Measurements from ENCODE around the gene GCLM. TPM values are rescaled to one million over a fixed set of nuclear protein-coding genes. Genes with fewer than 3 reads are reported as not detected.

The GCLM gene
- total RNA-seq, 1 experiment from 2014 or later, result 28.9 TPM

DNA sequence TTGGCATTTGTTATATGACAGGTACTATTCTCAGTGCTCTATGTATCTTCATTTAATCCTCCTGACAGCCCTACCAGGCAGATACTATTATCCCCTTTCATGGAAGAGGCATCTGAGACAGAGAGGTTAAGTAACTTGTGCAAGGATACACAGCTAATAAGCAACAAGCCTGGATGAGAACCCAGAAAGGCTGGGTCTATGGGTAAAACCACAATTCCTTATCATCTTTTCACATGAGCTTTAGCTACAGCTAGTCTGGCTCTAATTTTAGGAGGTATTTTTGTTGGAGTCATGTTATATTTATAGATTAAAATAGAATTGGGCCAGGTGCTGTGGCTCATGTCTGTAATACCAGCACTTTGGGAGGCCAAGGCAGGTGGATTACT is 57.9 kb downstream of the GCLM start:
- H3K27me3 ChIP-seq (ENCODE audit: insufficient read depth, low read length), result no peaks in the 10 kb centered on the region
- ChIA-PET RAD21 (ENCODE audit: low non-redundant PET in 1 of 2, low total read pairs in 2 of 2, uncharacterized antibody in 2 of 2, unreplicated experiment in 2 of 2) (interaction anchor here in 1 of 2 experiments (1.1 kb wide), 1 partner anchor 222 kb away, joined by 4 read pairs; no protein-coding TSS in a partner anchor), CTCF (interaction anchor here (1.4 to 1.6 kb wide), 2 partner anchors 222 to 547 kb away, joined by 3 to 5 read pairs; no protein-coding TSS in a partner anchor), POLR2A (no interaction called here)
- no peak overlapping the region for H3K9ac ChIP-seq (ENCODE audit: low read length)
- H2AFZ ChIP-seq (ENCODE audit: low read depth, low read length, poor library complexity, severe bottlenecking), result no peak overlapping the region
- intact Hi-C loops (cut with micrococcal nuclease), result no loop called here
- H3K9me3 ChIP-seq (ENCODE audit: control insufficient read depth in 1 of 2, insufficient read depth in 1 of 2, low read depth in 1 of 2, low read length in 2 of 2), result no peaks in the 10 kb centered on the region
- BruUV-seq (replicated peaks), result no TSS peak
- no peak overlapping the region for H3K4me2 ChIP-seq (ENCODE audit: low read length)
- no peaks in the 10 kb centered on the region for H4K20me1 ChIP-seq (ENCODE audit: insufficient read depth)
- H3K27ac ChIP-seq (ENCODE audit: low read depth, low read length), result no peak overlapping the region
- DNase-seq (ENCODE audit: low read depth, low spot score), result no peak
- TF ChIP-seq CBX3 (IDR thresholded peaks at IDR 0.05; ENCODE audit: low read depth) (no peak), FOSL1 (IDR thresholded peaks at IDR 0.05; ENCODE audit: low read depth) (no peak), SIN3A (IDR thresholded peaks at IDR 0.05; ENCODE audit: low read depth) (no peak), ZFX (IDR thresholded peaks at IDR 0.05) (no peak), EGR1 (IDR thresholded peaks at IDR 0.05; ENCODE audit: low read depth) (no peak), RAD21 (IDR thresholded peaks at IDR 0.05; ENCODE audit: low read depth) (no peak), ZNF274 (IDR thresholded peaks at IDR 0.05; ENCODE audit: low read depth, low read length) (no peak), POLR2A (IDR thresholded peaks at IDR 0.05; ENCODE audit: borderline replicate concordance, extremely low read depth, insufficient read depth, insufficient read length) (no peak), SP1 (IDR thresholded peaks at IDR 0.05; ENCODE audit: low read depth) (no peak), EZH2phosphoT487 (IDR thresholded peaks at IDR 0.05; ENCODE audit: borderline replicate concordance) (no peak), ELF1 (IDR thresholded peaks at IDR 0.05; ENCODE audit: borderline replicate concordance, low read depth) (no peak), YY1 (IDR thresholded peaks at IDR 0.05; ENCODE audit: extremely low read depth, insufficient replicate concordance, low read depth, low read length) (no peak), SRF (IDR thresholded peaks at IDR 0.05; ENCODE audit: low read depth) (no peak)
- TF ChIP-seq, protein P1, sequence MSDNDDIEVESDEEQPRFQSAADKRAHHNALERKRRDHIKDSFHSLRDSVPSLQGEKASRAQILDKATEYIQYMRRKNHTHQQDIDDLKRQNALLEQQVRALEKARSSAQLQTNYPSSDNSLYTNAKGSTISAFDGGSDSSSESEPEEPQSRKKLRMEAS (IDR thresholded peaks at IDR 0.05), result no peak
- TF ChIP-seq, protein P2, sequence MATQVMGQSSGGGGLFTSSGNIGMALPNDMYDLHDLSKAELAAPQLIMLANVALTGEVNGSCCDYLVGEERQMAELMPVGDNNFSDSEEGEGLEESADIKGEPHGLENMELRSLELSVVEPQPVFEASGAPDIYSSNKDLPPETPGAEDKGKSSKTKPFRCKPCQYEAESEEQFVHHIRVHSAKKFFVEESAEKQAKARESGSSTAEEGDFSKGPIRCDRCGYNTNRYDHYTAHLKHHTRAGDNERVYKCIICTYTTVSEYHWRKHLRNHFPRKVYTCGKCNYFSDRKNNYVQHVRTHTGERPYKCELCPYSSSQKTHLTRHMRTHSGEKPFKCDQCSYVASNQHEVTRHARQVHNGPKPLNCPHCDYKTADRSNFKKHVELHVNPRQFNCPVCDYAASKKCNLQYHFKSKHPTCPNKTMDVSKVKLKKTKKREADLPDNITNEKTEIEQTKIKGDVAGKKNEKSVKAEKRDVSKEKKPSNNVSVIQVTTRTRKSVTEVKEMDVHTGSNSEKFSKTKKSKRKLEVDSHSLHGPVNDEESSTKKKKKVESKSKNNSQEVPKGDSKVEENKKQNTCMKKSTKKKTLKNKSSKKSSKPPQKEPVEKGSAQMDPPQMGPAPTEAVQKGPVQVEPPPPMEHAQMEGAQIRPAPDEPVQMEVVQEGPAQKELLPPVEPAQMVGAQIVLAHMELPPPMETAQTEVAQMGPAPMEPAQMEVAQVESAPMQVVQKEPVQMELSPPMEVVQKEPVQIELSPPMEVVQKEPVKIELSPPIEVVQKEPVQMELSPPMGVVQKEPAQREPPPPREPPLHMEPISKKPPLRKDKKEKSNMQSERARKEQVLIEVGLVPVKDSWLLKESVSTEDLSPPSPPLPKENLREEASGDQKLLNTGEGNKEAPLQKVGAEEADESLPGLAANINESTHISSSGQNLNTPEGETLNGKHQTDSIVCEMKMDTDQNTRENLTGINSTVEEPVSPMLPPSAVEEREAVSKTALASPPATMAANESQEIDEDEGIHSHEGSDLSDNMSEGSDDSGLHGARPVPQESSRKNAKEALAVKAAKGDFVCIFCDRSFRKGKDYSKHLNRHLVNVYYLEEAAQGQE (IDR thresholded peaks at IDR 0.05; ENCODE audit: low read depth), result no peak
- TF ChIP-seq, protein P3, sequence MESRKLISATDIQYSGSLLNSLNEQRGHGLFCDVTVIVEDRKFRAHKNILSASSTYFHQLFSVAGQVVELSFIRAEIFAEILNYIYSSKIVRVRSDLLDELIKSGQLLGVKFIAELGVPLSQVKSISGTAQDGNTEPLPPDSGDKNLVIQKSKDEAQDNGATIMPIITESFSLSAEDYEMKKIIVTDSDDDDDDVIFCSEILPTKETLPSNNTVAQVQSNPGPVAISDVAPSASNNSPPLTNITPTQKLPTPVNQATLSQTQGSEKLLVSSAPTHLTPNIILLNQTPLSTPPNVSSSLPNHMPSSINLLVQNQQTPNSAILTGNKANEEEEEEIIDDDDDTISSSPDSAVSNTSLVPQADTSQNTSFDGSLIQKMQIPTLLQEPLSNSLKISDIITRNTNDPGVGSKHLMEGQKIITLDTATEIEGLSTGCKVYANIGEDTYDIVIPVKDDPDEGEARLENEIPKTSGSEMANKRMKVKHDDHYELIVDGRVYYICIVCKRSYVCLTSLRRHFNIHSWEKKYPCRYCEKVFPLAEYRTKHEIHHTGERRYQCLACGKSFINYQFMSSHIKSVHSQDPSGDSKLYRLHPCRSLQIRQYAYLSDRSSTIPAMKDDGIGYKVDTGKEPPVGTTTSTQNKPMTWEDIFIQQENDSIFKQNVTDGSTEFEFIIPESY (IDR thresholded peaks at IDR 0.05; ENCODE audit: extremely low read depth, insufficient replicate concordance, low read length), result no peak
- TF ChIP-seq, protein P4, sequence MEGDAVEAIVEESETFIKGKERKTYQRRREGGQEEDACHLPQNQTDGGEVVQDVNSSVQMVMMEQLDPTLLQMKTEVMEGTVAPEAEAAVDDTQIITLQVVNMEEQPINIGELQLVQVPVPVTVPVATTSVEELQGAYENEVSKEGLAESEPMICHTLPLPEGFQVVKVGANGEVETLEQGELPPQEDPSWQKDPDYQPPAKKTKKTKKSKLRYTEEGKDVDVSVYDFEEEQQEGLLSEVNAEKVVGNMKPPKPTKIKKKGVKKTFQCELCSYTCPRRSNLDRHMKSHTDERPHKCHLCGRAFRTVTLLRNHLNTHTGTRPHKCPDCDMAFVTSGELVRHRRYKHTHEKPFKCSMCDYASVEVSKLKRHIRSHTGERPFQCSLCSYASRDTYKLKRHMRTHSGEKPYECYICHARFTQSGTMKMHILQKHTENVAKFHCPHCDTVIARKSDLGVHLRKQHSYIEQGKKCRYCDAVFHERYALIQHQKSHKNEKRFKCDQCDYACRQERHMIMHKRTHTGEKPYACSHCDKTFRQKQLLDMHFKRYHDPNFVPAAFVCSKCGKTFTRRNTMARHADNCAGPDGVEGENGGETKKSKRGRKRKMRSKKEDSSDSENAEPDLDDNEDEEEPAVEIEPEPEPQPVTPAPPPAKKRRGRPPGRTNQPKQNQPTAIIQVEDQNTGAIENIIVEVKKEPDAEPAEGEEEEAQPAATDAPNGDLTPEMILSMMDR (IDR thresholded peaks at IDR 0.05 in 2 of 3, conservative IDR thresholded peaks at IDR 0.05 in 1 of 3; ENCODE audit: borderline replicate concordance in 1 of 3, insufficient read depth in 1 of 3, low read depth in 2 of 3, low read length in 2 of 3), result no peak
- TF ChIP-seq, protein P5, sequence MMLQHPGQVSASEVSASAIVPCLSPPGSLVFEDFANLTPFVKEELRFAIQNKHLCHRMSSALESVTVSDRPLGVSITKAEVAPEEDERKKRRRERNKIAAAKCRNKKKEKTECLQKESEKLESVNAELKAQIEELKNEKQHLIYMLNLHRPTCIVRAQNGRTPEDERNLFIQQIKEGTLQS (IDR thresholded peaks at IDR 0.05), result no peak
- peaks cover 4 to 11% of the 10 kb centered on the region in 2 experiments; a peak in 3 of 4 replicates for H3K4me1 ChIP-seq (ENCODE audit: control insufficient read depth in 1 of 2, insufficient read depth in 2 of 2, low read length in 2 of 2)
- no peaks in the 10 kb centered on the region for H3K79me2 ChIP-seq (ENCODE audit: insufficient read depth, low read length)
- ATAC-seq, result no peak
- H3K36me3 ChIP-seq (ENCODE audit: control insufficient read depth in 1 of 2, insufficient read depth in 2 of 2, low read length in 2 of 2), result no peaks in the 10 kb centered on the region
- H3K9me2 ChIP-seq (ENCODE audit: insufficient read depth), result no peaks in the 10 kb centered on the region
- no peak overlapping the region for H3K4me3 ChIP-seq (replicated peaks in 1 of 2; ENCODE audit: low read depth in 1 of 2, low read length in 2 of 2)

Measured in HCT116 (cell line).